Measurements from ENCODE around the gene PITPNM1. TPM values are rescaled to one million over a fixed set of nuclear protein-coding genes. Genes with fewer than 3 reads are reported as not detected.

PITPNM1 gene
- total and polyA plus RNA-seq, 2 donors (not counting 1 experiment from before 2014, with no cell fraction given) = 4.7 to 10.2 TPM

GRCh38 chr11:67490727-67491065 is 14.5 kb downstream of the PITPNM1 start:
- no peak overlapping the region for H3K27ac ChIP-seq (ENCODE audit: insufficient read depth, low read length)
- TF ChIP-seq CTCF (conservative IDR thresholded peaks at IDR 0.05 in 1 of 2, IDR thresholded peaks at IDR 0.05 in 1 of 2; ENCODE audit: low read depth in 1 of 2, low read length in 2 of 2) (no peak), EZH2 (IDR thresholded peaks at IDR 0.05; ENCODE audit: low read length, missing control alignments) (no peak)
- no peaks in the 10 kb centered on the region for H4K20me1 ChIP-seq (ENCODE audit: control insufficient read depth, extremely low read depth, insufficient read depth, low read length)
- no peak overlapping the region for H3K4me3 ChIP-seq (replicated peaks in 1 of 4; ENCODE audit: control extremely low read depth in 1 of 4, insufficient read depth in 1 of 4, low read depth in 3 of 4, low read length in 4 of 4)
- no peaks in the 10 kb centered on the region for H3K4me1 ChIP-seq (ENCODE audit: control insufficient read depth, extremely low read depth, insufficient read depth, low read length)
- H2AFZ ChIP-seq (ENCODE audit: low read length) = no peak overlapping the region
- peaks cover 9% of the 10 kb centered on the region for H3K36me3 ChIP-seq (ENCODE audit: control insufficient read depth, insufficient read depth, low read length)
- H3K9me3 ChIP-seq (ENCODE audit: control insufficient read depth, insufficient read depth, low read depth, low read length) = no peaks in the 10 kb centered on the region
- no peak for DNase-seq (ENCODE audit: low read depth in 2 of 2)
- H3K4me2 ChIP-seq (ENCODE audit: extremely low read depth, insufficient read depth, low read length) = no peak overlapping the region
- no peaks in the 10 kb centered on the region for H3K79me2 ChIP-seq (ENCODE audit: control insufficient read depth, insufficient read depth, low read length)
- no peaks in the 10 kb centered on the region for H3K27me3 ChIP-seq (ENCODE audit: control insufficient read depth, insufficient read depth, low read length)
- no peak overlapping the region for H3K9ac ChIP-seq (ENCODE audit: insufficient read depth, low read length)

DNA sequence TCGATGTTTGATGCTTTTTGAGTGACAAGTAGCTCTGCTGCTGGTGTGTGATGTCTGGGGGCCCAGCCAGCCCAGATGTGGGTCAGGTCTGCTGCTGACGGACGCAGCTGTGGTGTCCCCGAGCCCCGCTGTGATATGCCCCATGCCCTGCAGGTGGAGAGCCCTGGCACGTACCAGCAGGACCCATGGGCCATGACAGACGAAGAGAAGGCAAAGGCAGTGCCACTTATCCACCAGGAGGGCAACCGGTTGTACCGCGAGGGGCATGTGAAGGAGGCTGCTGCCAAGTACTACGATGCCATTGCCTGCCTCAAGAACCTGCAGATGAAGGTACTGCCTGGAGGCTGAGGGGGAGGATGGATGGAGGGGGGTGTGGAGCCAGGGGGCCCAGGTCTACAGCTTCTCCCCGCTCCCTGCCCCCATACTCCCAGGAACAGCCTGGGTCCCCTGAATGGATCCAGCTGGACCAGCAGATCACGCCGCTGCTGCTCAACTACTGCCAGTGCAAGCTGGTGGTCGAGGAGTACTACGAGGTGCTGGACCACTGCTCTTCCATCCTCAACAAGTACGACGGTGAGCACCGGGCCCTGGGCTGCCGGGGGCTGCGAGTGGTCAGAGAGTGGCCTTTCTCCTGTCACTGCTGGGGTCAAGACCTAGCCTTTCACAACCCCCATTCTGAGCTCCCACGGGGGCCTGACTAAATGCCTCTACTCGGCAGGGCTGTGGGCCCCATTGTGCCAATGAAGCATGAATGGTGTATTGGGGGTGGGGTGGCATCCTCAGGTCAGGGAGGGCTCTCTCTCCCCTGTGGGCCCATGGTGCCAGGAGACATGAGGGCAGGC is 15.1 kb downstream of the PITPNM1 start:
- Histone ChIP-seq H4K20me1 (ENCODE audit: control insufficient read depth, extremely low read depth, insufficient read depth, low read length) (no peaks in the 10 kb centered on the region), H3K9me3 (ENCODE audit: control insufficient read depth, insufficient read depth, low read depth, low read length) (no peaks in the 10 kb centered on the region), H3K36me3 (ENCODE audit: control insufficient read depth, insufficient read depth, low read length) (peaks cover 9% of the 10 kb centered on the region), H3K27ac (ENCODE audit: insufficient read depth, low read length) (no peak overlapping the region), H3K4me2 (ENCODE audit: extremely low read depth, insufficient read depth, low read length) (no peak overlapping the region), H3K79me2 (ENCODE audit: control insufficient read depth, insufficient read depth, low read length) (no peaks in the 10 kb centered on the region), H3K9ac (ENCODE audit: insufficient read depth, low read length) (no peak overlapping the region), H3K4me3 (replicated peaks in 1 of 4; ENCODE audit: control extremely low read depth in 1 of 4, insufficient read depth in 1 of 4, low read depth in 3 of 4, low read length in 4 of 4) (no peak overlapping the region), H3K27me3 (ENCODE audit: control insufficient read depth, insufficient read depth, low read length) (no peaks in the 10 kb centered on the region), H3K4me1 (ENCODE audit: control insufficient read depth, extremely low read depth, insufficient read depth, low read length) (no peaks in the 10 kb centered on the region), H2AFZ (ENCODE audit: low read length) (no peak overlapping the region)
- DNase-seq (ENCODE audit: low read depth in 2 of 2) = no peak
- TF ChIP-seq CTCF (conservative IDR thresholded peaks at IDR 0.05 in 1 of 2, IDR thresholded peaks at IDR 0.05 in 1 of 2; ENCODE audit: low read depth in 1 of 2, low read length in 2 of 2) = no peak
- TF ChIP-seq EZH2 (IDR thresholded peaks at IDR 0.05; ENCODE audit: low read length, missing control alignments) = no peak

GRCh38 chr11:67489203-67489884 is 15.8 kb downstream of the PITPNM1 start:
- no peak for DNase-seq (ENCODE audit: low read depth in 2 of 2)

More at GRCh38 chr11:67489203-67489884, 15.8 kb downstream of the PITPNM1 start:
- H3K4me3 ChIP-seq (replicated peaks in 1 of 4; ENCODE audit: control extremely low read depth in 1 of 4, insufficient read depth in 1 of 4, low read depth in 3 of 4, low read length in 4 of 4) = no peak overlapping the region
- H4K20me1 ChIP-seq (ENCODE audit: control insufficient read depth, extremely low read depth, insufficient read depth, low read length) = no peaks in the 10 kb centered on the region
- no peak overlapping the region for H3K27ac ChIP-seq (ENCODE audit: insufficient read depth, low read length)
- H3K36me3 ChIP-seq (ENCODE audit: control insufficient read depth, insufficient read depth, low read length) = peaks cover 11% of the 10 kb centered on the region
- no peaks in the 10 kb centered on the region for H3K79me2 ChIP-seq (ENCODE audit: control insufficient read depth, insufficient read depth, low read length)
- H3K4me2 ChIP-seq (ENCODE audit: extremely low read depth, insufficient read depth, low read length) = no peak overlapping the region
- TF ChIP-seq EZH2 (IDR thresholded peaks at IDR 0.05; ENCODE audit: low read length, missing control alignments) (no peak), CTCF (conservative IDR thresholded peaks at IDR 0.05 in 1 of 2, IDR thresholded peaks at IDR 0.05 in 1 of 2; ENCODE audit: low read depth in 1 of 2, low read length in 2 of 2) (no peak)
- no peak overlapping the region for H3K9ac ChIP-seq (ENCODE audit: insufficient read depth, low read length)
- H3K9me3 ChIP-seq (ENCODE audit: control insufficient read depth, insufficient read depth, low read depth, low read length) = no peaks in the 10 kb centered on the region
- H3K4me1 ChIP-seq (ENCODE audit: control insufficient read depth, extremely low read depth, insufficient read depth, low read length) = no peaks in the 10 kb centered on the region
- H2AFZ ChIP-seq (ENCODE audit: low read length) = no peak overlapping the region
- no peaks in the 10 kb centered on the region for H3K27me3 ChIP-seq (ENCODE audit: control insufficient read depth, insufficient read depth, low read length)

Data from fibroblast of lung (primary cell).